Posterior cingulate gyrus (tissue), 11 donors: ENCODE data around the gene ADAM12.
"Not testable (repeated sequence)": the region's sequence is repeated elsewhere in the genome, so short reads cannot be mapped to it uniquely, and the experiment has no call there.

Source experiments
- DNase-seq, 10 donors: peaks; one replicate each; pipeline versions ENCODE4 v3.0.0 to v3.0.0-alpha.2; 2020 to 2021; ENCODE audit warnings: mixed read lengths in 3 of 10
- intact Hi-C: fragments of 100-400 bp; cut with DNase I; formaldehyde crosslinking; loops from one replicate; pipeline ENCODE4 v1.15.1; 2023

Gene ADAM12

GRCh38 chr10:125979976-125980375 lies 408.3 kb downstream of the ADAM12 start:
- intact Hi-C loops: loop anchor here (5.0 to 10.0 kb wide), 2 partner anchors 522 to 765 kb away; no protein-coding TSS in a partner anchor
- DNase-seq: no peak

GRCh38 chr10:125976960-125977605 lies 411.2 kb downstream of the ADAM12 start:
- no peak for DNase-seq

GRCh38 chr10:125970077-125970630 lies 418.1 kb downstream of the ADAM12 start:
- peak in 1 of 10 donors; percentile 31 for DNase-seq
- intact Hi-C loops: not testable (repeated sequence)

More at GRCh38 chr10:125976960-125977605, 411.2 kb downstream of the ADAM12 start:
- intact Hi-C loops: no loop called here

GRCh38 chr10:125967533-125967932 lies 420.7 kb downstream of the ADAM12 start:
- intact Hi-C loops: no loop called here

GRCh38 chr10:125964558-125964957 lies 423.7 kb downstream of the ADAM12 start:
- intact Hi-C loops: no loop called here

More at GRCh38 chr10:125967533-125967932, 420.7 kb downstream of the ADAM12 start:
- no peak for DNase-seq

More at GRCh38 chr10:125964558-125964957, 423.7 kb downstream of the ADAM12 start:
- no peak for DNase-seq
